ENCODE measurements around the gene RTP5.
"Not testable (repeated sequence)": the region's sequence is repeated elsewhere in the genome, so short reads cannot be mapped to it uniquely, and the experiment has no call there.

Gene RTP5

GRCh38 chr2:241901018-241901380 lies 31.5 kb downstream of the RTP5 start:
- no peaks in the 10 kb centered on the region for H3K36me3 ChIP-seq (ENCODE audit: control insufficient read depth in 2 of 2, insufficient read depth in 2 of 2, low read length in 2 of 2)
- no peak overlapping the region for H3K27ac ChIP-seq (ENCODE audit: low read length)
- H3K9me3 ChIP-seq (ENCODE audit: control insufficient read depth in 2 of 2, low read length in 2 of 2), result no peaks in the 10 kb centered on the region
- peaks cover 10 to 14% of the 10 kb centered on the region in 2 donors for H3K27me3 ChIP-seq (ENCODE audit: control insufficient read depth in 1 of 2, insufficient read depth in 2 of 2, low read length in 2 of 2)
- no peak overlapping the region for H3K4me3 ChIP-seq (ENCODE audit: low read length in 2 of 2)
- peaks cover 20% of the 10 kb centered on the region for H3K4me1 ChIP-seq (ENCODE audit: control insufficient read depth, insufficient read depth, low read length)
- H3K9ac ChIP-seq (ENCODE audit: low read length in 2 of 2), result no peak overlapping the region

DNA sequence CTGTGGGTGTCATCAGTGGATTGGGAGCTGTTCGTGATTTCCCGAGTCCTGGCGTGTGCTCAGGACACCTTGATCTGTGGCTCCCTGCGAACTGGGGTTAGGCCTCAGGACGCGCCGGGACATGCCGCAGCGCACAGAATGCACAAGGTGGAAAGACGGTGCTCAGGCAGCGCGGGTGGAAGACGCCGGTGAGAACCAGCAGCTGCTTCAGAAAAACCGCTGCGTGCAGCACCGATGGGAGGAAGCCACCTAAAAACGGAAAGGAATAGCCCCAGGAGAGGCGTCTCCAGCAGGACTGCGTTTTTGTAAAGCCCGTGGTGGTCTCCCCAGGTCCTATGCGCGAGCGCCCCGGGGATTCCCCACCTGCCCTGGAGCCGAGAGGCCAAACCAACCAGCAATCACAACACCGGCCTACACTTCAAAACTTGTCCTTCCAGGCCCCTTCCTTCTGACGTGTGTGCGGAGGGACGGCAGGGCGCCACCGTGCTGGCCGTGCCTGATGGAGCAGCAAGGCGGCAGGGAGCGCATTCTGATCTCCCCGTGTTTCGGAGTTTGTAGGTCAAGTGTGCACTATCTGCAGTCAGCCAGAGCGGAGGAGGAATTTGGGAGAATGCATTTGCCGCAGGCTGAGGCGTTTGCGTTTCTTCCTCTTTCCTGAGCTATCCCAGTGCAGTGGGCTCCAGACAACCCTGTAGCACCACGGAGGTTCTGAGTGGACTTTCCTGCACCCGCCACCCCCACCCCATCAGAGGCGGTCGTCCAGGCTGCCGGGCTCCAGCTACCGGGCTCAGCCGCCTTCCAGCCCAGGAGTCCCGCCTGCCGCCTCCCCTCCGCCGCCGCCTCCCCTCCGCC lies 32.2 kb downstream of the RTP5 start:
- Histone ChIP-seq H3K9ac (ENCODE audit: low read length in 2 of 2) (no peak overlapping the region), H3K36me3 (ENCODE audit: control insufficient read depth in 2 of 2, insufficient read depth in 2 of 2, low read length in 2 of 2) (no peaks in the 10 kb centered on the region), H3K4me3 (ENCODE audit: low read length in 2 of 2) (peak overlapping the region in 1 of 2 donors; percentile 64), H3K27me3 (ENCODE audit: control insufficient read depth in 1 of 2, insufficient read depth in 2 of 2, low read length in 2 of 2) (peaks cover 10 to 14% of the 10 kb centered on the region in 2 donors), H3K27ac (ENCODE audit: low read length) (no peak overlapping the region), H3K4me1 (ENCODE audit: control insufficient read depth, insufficient read depth, low read length) (peaks cover 20% of the 10 kb centered on the region), H3K9me3 (ENCODE audit: control insufficient read depth in 2 of 2, low read length in 2 of 2) (no peaks in the 10 kb centered on the region)

GRCh38 chr2:241902357-241902991 lies 32.9 kb downstream of the RTP5 start:
- Histone ChIP-seq H3K4me1 (ENCODE audit: control insufficient read depth, insufficient read depth, low read length) (peaks cover 20% of the 10 kb centered on the region), H3K36me3 (ENCODE audit: control insufficient read depth in 2 of 2, insufficient read depth in 2 of 2, low read length in 2 of 2) (no peaks in the 10 kb centered on the region), H3K9ac (ENCODE audit: low read length in 2 of 2) (no peak overlapping the region), H3K4me3 (ENCODE audit: low read length in 2 of 2) (peak overlapping the region in 1 of 2 donors; percentile 52), H3K27me3 (ENCODE audit: control insufficient read depth in 1 of 2, insufficient read depth in 2 of 2, low read length in 2 of 2) (peaks cover 10 to 14% of the 10 kb centered on the region in 2 donors), H3K9me3 (ENCODE audit: control insufficient read depth in 2 of 2, low read length in 2 of 2) (no peaks in the 10 kb centered on the region), H3K27ac (ENCODE audit: low read length) (no peak overlapping the region)

DNA sequence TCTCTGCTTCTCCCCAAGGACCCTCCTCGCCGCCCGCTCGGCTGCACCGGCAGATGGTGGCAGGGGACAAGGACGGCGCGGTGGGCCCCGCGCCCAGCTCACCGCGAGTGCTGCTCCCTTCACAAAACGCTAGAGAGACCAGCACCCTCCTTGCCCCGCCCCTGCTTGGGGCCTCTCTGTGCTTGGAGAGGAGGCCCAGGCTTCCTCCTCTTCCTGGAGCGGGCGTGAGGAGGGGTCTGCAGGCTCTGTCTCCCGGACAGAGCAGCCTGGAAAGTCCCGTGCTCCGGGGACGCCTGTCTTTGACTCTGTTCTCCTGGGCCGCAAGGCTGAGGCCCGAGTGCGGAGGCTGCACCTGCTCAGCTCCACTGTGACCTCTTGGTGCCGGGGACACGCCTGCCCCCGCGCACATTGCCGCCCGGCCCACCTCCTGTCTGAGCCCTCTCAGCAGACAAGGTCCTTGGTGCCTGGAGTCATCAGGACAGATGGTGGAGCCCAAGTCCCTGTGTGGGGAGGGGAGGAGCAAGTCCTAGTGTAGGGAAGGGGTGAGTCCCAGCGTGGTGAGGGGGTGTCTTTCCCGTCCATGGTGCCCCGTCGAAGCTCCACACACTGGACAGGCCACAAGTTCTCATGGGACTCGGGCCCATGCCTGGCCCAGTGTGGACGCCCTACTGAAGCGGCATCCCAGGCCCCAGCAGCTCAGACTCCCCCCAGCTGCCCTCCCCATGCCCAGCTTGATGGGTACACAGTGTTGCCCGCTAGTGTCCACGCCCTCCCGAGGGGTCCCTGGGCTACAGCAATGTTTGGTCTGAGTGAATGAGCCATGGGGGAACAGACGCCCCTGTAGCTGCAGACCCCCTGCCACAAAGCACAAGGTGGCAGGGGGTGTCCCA lies 33.8 kb downstream of the RTP5 start:
- no peaks in the 10 kb centered on the region for H3K9me3 ChIP-seq (ENCODE audit: control insufficient read depth in 2 of 2, low read length in 2 of 2)
- no peaks in the 10 kb centered on the region for H3K36me3 ChIP-seq (ENCODE audit: control insufficient read depth in 2 of 2, insufficient read depth in 2 of 2, low read length in 2 of 2)
- no peak overlapping the region for H3K4me3 ChIP-seq (ENCODE audit: low read length in 2 of 2)
- H3K27ac ChIP-seq (ENCODE audit: low read length), result no peak overlapping the region
- H3K27me3 ChIP-seq (ENCODE audit: control insufficient read depth in 1 of 2, insufficient read depth in 2 of 2, low read length in 2 of 2), result peaks cover 10 to 14% of the 10 kb centered on the region in 2 donors
- no peak overlapping the region for H3K9ac ChIP-seq (ENCODE audit: low read length in 2 of 2)
- peaks cover 20% of the 10 kb centered on the region for H3K4me1 ChIP-seq (ENCODE audit: control insufficient read depth, insufficient read depth, low read length)

GRCh38 chr2:241904011-241904718 lies 34.6 kb downstream of the RTP5 start:
- Histone ChIP-seq H3K9me3 (ENCODE audit: control insufficient read depth in 2 of 2, low read length in 2 of 2) (no peaks in the 10 kb centered on the region), H3K27ac (ENCODE audit: low read length) (no peak overlapping the region), H3K36me3 (ENCODE audit: control insufficient read depth in 2 of 2, insufficient read depth in 2 of 2, low read length in 2 of 2) (no peaks in the 10 kb centered on the region), H3K4me3 (ENCODE audit: low read length in 2 of 2) (no peak overlapping the region), H3K9ac (ENCODE audit: low read length in 2 of 2) (no peak overlapping the region), H3K4me1 (ENCODE audit: control insufficient read depth, insufficient read depth, low read length) (peaks cover 15% of the 10 kb centered on the region), H3K27me3 (ENCODE audit: control insufficient read depth in 1 of 2, insufficient read depth in 2 of 2, low read length in 2 of 2) (peaks cover 10 to 14% of the 10 kb centered on the region in 2 donors)

DNA sequence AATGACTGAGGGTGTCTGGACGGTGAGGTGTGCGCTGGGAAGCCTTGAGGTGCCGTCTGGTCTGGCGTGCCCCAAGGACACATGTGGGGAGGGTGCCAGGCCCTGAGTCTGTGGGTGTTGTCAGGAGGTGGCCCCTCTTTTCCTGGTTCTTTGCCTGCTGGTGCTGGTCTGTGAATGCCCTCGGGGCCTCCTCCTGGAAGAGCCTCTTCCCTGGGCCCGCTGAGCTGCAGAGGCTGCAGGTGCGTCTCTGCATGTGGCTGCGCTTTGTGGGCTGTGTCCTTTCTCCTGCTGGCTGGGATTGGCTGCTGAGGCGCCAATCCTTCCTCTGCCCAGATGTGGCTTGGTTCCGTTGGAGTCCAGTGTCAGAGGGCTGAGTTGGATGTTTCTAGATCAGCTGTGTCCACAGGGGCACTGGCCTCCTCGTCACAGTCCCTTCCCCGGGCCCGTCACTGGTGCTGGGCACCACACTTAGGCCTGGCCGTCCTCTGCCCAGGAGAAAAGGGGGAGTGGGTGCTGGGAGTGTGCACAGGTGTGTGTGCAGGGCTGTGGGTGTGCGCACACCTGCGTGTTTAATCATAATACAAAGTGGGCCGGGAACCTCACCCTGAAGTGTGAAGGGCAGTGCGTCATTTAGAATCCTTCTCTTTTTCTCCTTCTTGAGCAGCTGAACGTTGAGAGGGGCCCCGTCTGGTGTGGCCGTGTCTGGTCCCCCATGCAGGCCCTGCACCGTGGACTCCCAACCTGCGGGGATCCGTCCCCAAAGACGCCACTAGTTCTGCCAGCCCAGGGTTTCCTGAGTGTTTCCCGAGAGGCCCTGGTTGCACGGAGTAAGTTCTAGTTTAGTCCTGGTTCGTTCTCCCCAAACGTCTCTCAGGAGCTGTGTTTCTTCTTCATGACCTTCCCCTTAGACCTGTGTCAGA lies 35.5 kb downstream of the RTP5 start:
- no peaks in the 10 kb centered on the region for H3K36me3 ChIP-seq (ENCODE audit: control insufficient read depth in 2 of 2, insufficient read depth in 2 of 2, low read length in 2 of 2)
- no peak overlapping the region for H3K4me3 ChIP-seq (ENCODE audit: low read length in 2 of 2)
- H3K9ac ChIP-seq (ENCODE audit: low read length in 2 of 2), result no peak overlapping the region
- H3K9me3 ChIP-seq (ENCODE audit: control insufficient read depth in 2 of 2, low read length in 2 of 2), result no peaks in the 10 kb centered on the region
- no peak overlapping the region for H3K27ac ChIP-seq (ENCODE audit: low read length)
- H3K27me3 ChIP-seq (ENCODE audit: control insufficient read depth in 1 of 2, insufficient read depth in 2 of 2, low read length in 2 of 2), result peaks cover 10 to 12% of the 10 kb centered on the region in 2 donors
- H3K4me1 ChIP-seq (ENCODE audit: control insufficient read depth, insufficient read depth, low read length), result peaks cover 14% of the 10 kb centered on the region

GRCh38 chr2:241905716-241906377 lies 36.3 kb downstream of the RTP5 start:
- Histone ChIP-seq H3K9me3 (ENCODE audit: control insufficient read depth in 2 of 2, low read length in 2 of 2) (no peaks in the 10 kb centered on the region), H3K27ac (ENCODE audit: low read length) (no peak overlapping the region), H3K9ac (ENCODE audit: low read length in 2 of 2) (no peak overlapping the region)

DNA sequence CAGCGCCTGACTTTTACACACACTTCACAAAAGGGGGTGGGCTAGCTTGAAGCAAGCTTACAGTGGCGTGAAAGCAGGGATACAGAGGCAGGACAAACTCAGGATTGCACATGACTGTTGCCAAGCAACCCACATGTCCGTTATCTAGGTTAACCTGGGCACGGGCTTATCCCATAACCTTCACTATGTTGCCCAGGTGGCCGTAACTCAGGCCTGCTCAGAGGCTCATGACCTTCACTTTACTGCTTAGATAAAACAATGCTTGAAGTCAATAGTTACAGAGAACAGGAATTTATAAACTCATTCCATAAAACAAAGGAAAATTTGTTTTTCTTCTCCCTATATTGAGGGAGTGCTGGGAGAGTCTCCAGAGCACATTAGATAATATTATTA lies 36.8 kb downstream of the RTP5 start:
- H3K4me3 ChIP-seq (ENCODE audit: low read length in 2 of 2), result not testable (repeated sequence)

More at GRCh38 chr2:241905716-241906377, 36.3 kb downstream of the RTP5 start:
- Histone ChIP-seq H3K36me3 (ENCODE audit: control insufficient read depth in 2 of 2, insufficient read depth in 2 of 2, low read length in 2 of 2) (no peaks in the 10 kb centered on the region), H3K27me3 (ENCODE audit: control insufficient read depth in 1 of 2, insufficient read depth in 2 of 2, low read length in 2 of 2) (peaks cover 4 to 5% of the 10 kb centered on the region in 2 donors), H3K4me3 (ENCODE audit: low read length in 2 of 2) (no peak overlapping the region), H3K4me1 (ENCODE audit: control insufficient read depth, insufficient read depth, low read length) (peaks cover 11% of the 10 kb centered on the region)

GRCh38 chr2:241906826-241907570 lies 37.5 kb downstream of the RTP5 start:
- Histone ChIP-seq H3K9ac (ENCODE audit: low read length in 2 of 2) (no peak overlapping the region), H3K27ac (ENCODE audit: low read length) (no peak overlapping the region), H3K36me3 (ENCODE audit: control insufficient read depth in 2 of 2, insufficient read depth in 2 of 2, low read length in 2 of 2) (no peaks in the 10 kb centered on the region), H3K9me3 (ENCODE audit: control insufficient read depth in 2 of 2, low read length in 2 of 2) (peaks cover 0 to under 1% of the 10 kb centered on the region in 2 donors), H3K4me1 (ENCODE audit: control insufficient read depth, insufficient read depth, low read length) (peaks cover 4% of the 10 kb centered on the region), H3K4me3 (ENCODE audit: low read length in 2 of 2) (no peak overlapping the region), H3K27me3 (ENCODE audit: control insufficient read depth in 1 of 2, insufficient read depth in 2 of 2, low read length in 2 of 2) (peaks cover 0 to 3% of the 10 kb centered on the region in 2 donors)

More for the DNA sequence above, 36.8 kb downstream of the RTP5 start:
- not testable (repeated sequence) for H3K36me3 ChIP-seq (ENCODE audit: control insufficient read depth in 2 of 2, insufficient read depth in 2 of 2, low read length in 2 of 2); H3K27ac ChIP-seq (ENCODE audit: low read length); H3K9me3 ChIP-seq (ENCODE audit: control insufficient read depth in 2 of 2, low read length in 2 of 2); H3K9ac ChIP-seq (ENCODE audit: low read length in 2 of 2); H3K27me3 ChIP-seq (ENCODE audit: control insufficient read depth in 1 of 2, insufficient read depth in 2 of 2, low read length in 2 of 2); H3K4me1 ChIP-seq (ENCODE audit: control insufficient read depth, insufficient read depth, low read length)
